AG08396 (cell line): ENCODE results near the gene LGALS7B.
"Not testable (repeated sequence)": the region's sequence is repeated elsewhere in the genome, so short reads cannot be mapped to it uniquely, and the experiment has no call there.

Source experiments
- DNase-seq: peaks from one replicate; pipeline ENCODE4 v3.0.0; 2012; ENCODE audit warnings: low spot score, mixed read lengths

Gene LGALS7B

GRCh38 chr19:38821230-38821825 is 32.3 kb downstream of the LGALS7B start:
- not testable (repeated sequence) for DNase-seq

GRCh38 chr19:38825936-38826335 is 36.9 kb downstream of the LGALS7B start:
- DNase-seq = not testable (repeated sequence)

GRCh38 chr19:38826856-38827551 is 38.0 kb downstream of the LGALS7B start:
- DNase-seq = no peak

GRCh38 chr19:38829203-38829602 is 40.2 kb downstream of the LGALS7B start:
- DNase-seq = not testable (repeated sequence)

GRCh38 chr19:38830039-38830733 is 41.2 kb downstream of the LGALS7B start:
- peak; percentile 57 for DNase-seq

- DNase-seq = peak; percentile 90
Observed at GRCh38 chr19:38831142-38831605, 42.2 kb downstream of the LGALS7B start.

GRCh38 chr19:38833092-38833425 is 44.1 kb downstream of the LGALS7B start:
- no peak for DNase-seq

GRCh38 chr19:38834104-38834490 is 45.1 kb downstream of the LGALS7B start:
- no peak for DNase-seq

GRCh38 chr19:38834590-38834989 is 45.6 kb downstream of the LGALS7B start:
- no peak for DNase-seq

GRCh38 chr19:38836159-38836982 is 47.4 kb downstream of the LGALS7B start:
- DNase-seq = no peak

GRCh38 chr19:38836983-38837626 is 48.1 kb downstream of the LGALS7B start:
- DNase-seq = peak; percentile 2

GRCh38 chr19:38837656-38838121 is 48.7 kb downstream of the LGALS7B start:
- peak; percentile 14 for DNase-seq

GRCh38 chr19:38838208-38838985 is 49.4 kb downstream of the LGALS7B start:
- DNase-seq = no peak

- DNase-seq = no peak
Observed at GRCh38 chr19:38838986-38839761, 50.2 kb downstream of the LGALS7B start.

GRCh38 chr19:38839816-38840582 is 51.0 kb downstream of the LGALS7B start:
- no peak for DNase-seq

- no peak for DNase-seq
Observed at GRCh38 chr19:38840583-38840968, 51.6 kb downstream of the LGALS7B start.
